ENCODE data around the gene LCA5L. TPM values are rescaled to one million over a fixed set of nuclear protein-coding genes. Genes with fewer than 3 reads are reported as not detected.
"Not testable (repeated sequence)": the region's sequence is repeated elsewhere in the genome, so short reads cannot be mapped to it uniquely, and the experiment has no call there.

Gene LCA5L
- total and polyA plus RNA-seq, 2 of the 13 experiments (the other 11 are each of a cell fraction or from before 2014, with no cell fraction given), result 0.13 to 0.55 TPM

DNA sequence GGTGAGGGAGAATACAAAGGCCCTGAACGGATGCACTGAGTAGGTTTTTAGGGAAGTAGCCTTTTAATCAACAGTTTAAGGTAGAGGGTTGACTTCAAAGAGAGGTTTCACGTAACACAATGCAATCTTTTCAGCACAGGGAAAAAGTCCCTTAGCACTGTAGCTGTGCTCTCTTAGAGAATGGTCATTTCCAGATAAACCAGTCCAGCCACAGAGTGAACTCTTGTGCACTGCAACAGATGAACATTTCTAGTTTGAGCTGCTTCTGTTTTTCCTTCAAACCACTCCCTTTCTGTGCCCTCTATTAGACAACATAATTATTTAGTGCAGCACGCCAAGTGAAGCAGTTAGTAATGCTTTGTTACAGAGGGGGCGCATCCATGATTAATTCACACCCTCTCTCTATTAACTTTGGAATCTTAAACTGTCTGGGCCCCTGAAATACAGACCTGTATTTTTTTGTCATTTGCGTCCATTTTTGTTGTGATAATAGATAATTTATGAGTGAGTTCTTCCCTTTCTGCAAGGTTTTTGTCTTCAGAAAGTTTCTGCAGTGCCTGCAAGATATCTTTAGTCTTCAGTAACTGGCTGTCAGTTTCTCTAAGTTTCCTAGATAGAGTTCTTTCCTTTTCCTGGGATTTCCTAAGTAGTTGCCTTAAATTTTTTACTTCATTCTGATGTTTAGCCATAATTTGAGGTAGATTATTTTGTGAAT lies 22.9 kb downstream of the LCA5L start (continued):
- TF ChIP-seq, protein P1, sequence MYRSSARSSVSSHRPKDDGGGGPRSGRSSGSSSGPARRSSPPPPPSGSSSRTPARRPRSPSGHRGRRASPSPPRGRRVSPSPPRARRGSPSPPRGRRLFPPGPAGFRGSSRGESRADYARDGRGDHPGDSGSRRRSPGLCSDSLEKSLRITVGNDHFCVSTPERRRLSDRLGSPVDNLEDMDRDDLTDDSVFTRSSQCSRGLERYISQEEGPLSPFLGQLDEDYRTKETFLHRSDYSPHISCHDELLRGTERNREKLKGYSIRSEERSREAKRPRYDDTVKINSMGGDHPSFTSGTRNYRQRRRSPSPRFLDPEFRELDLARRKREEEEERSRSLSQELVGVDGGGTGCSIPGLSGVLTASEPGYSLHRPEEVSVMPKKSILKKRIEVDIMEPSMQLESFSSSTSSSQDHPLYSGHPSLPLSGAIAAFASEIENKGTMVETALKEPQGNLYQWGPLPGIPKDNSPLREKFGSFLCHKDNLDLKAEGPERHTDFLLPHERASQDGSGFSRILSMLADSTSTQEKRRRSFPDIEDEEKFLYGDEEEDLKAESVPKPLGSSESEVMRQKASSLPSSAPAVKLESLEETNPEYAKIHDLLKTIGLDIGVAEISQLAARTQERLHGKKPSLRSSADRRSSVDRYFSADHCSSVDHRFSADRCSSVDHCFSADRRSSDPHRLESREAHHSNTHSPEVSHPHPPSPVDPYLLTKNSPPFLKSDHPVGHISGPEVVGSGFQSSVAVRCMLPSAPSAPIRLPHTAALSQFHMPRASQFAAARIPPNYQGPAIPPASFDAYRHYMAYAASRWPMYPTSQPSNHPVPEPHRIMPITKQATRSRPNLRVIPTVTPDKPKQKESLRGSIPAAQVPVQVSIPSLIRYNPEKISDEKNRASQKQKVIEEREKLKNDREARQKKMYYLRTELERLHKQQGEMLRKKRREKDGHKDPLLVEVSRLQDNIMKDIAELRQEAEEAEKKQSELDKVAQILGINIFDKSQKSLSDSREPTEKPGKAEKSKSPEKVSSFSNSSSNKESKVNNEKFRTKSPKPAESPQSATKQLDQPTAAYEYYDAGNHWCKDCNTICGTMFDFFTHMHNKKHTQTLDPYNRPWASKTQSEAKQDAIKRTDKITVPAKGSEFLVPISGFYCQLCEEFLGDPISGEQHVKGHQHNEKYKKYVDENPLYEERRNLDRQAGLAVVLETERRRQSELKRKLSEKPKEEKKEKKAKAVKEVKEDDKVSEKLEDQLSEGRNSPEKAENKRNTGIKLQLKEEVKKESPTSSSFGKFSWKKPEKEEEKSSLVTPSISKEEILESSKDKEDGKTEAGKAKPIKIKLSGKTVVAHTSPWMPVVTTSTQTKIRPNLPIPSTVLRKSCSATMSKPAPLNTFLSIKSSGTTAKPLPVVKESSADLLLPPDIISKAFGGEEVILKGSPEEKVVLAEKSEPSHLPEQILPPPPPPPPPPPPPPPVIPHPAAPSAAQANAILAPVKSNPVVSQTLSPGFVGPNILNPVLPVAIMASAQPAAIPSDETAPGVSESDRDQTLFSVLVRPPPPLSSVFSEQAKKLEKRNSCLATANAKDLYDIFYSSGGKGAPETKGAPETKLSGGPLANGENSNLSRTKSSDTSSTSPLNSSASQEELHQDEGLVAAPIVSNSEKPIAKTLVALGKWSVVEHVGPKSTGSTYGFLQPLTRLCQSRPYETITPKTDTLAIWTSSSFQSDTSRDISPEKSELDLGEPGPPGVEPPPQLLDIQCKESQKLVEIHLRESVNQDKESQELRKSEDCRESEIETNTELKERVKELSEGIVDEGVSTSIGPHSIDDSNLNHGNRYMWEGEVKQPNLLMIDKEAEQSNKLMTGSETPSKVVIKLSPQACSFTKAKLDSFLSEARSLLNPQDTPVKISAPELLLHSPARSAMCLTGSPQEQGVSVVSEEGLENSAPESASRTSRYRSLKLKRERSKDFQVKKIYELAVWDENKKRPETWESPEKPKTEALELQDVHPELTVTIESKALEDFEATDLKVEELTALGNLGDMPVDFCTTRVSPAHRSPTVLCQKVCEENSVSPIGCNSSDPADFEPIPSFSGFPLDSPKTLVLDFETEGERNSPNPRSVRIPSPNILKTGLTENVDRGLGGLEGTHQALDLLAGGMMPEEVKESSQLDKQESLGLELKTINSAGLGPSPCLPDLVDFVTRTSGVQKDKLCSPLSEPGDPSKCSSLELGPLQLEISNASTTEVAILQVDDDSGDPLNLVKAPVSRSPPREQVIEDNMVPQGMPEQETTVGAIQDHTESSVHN (CRISPR knock-in tag; IDR thresholded peaks at IDR 0.05), result no peak

DNA sequence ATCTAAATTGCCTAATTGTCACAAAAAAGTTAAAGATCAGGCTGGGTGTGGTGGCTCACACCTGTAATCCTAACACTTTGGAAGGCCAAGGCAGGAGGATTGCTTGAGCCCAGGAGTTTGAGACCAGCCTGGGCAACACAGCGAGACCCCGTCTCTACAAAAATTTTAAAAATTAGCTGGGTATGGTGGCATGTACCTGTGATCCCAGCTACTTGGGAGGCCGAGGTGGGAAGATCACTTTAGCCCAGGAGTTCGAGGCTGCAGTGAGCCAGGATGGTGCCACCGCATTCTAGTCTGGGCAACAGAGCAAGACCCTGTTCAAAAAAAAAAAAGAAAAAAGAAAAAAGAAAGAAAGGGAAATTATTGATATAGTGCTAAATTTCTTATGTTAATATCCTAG lies 26.4 kb downstream of the LCA5L start:
- CTCF ChIA-PET (ENCODE audit: low intra/inter-chr PET ratio, low total read pairs); H2AFZ ChIP-seq (ENCODE audit: low read length); H3K36me3 ChIP-seq (replicated peaks in 1 of 2; ENCODE audit: control insufficient read depth in 1 of 2, insufficient read depth in 2 of 2, low read length in 2 of 2); in situ Hi-C loops (cut with HindIII; ENCODE audit: extremely low pct_ligation_motif_present, low pct_unique_long_range_greater_than_20kb); H3K27me3 ChIP-seq (ENCODE audit: control insufficient read depth in 1 of 2, insufficient read depth in 2 of 2, low read length in 2 of 2); H3K79me2 ChIP-seq (ENCODE audit: insufficient read depth, low read length); H4K20me1 ChIP-seq (ENCODE audit: insufficient read depth, low read length); DNase-seq (ENCODE audit: low spot score); H3K9ac ChIP-seq (ENCODE audit: insufficient read depth, low read depth, low read length); BruUV-seq (replicated peaks); H3K9me3 ChIP-seq (ENCODE audit: low read length); FAIRE-seq; H3K4me1 ChIP-seq (ENCODE audit: insufficient read depth, low read length); POLR2A ChIA-PET; H3K4me3 ChIP-seq (replicated peaks in 1 of 3; ENCODE audit: insufficient read depth in 1 of 3, low read depth in 2 of 3, low read length in 3 of 3); H3K4me2 ChIP-seq (ENCODE audit: low read depth, low read length); H3K27ac ChIP-seq (ENCODE audit: extremely low read length, insufficient read depth, low read length); intact Hi-C loops (cut with micrococcal nuclease; ENCODE audit: unreplicated experiment); ATAC-seq: not testable (repeated sequence)
- WGBS (ENCODE audit: low lambda C conversion rate), result 83% methylated on average over 5 of the region's 5 CpGs
